Gastroesophageal sphincter (tissue), 3 donors: ENCODE data around the gene C20orf141.

Source experiments
- CTCF ChIP-seq, 4 experiments: fragments of 200-600 bp in 2 of 4; fragments of 450-650 bp in 2 of 4; sonication (generic) in 1 of 4; IDR thresholded peaks; one replicate each; pipeline ENCODE4 v1.5.1; 2017 to 2019; ENCODE audit warnings: antibody characterized with exemption in 4 of 4, mild to moderate bottlenecking in 2 of 4, moderate library complexity in 2 of 4
- EP300 ChIP-seq: sonication (generic); formaldehyde crosslinking; IDR thresholded peaks from one replicate; pipeline ENCODE4 v1.6.1; 2017; ENCODE audit warnings: antibody characterized with exemption, mild to moderate bottlenecking
- POLR2A ChIP-seq, 2 donors: fragments of 450-650 bp; IDR thresholded peaks; one replicate each; pipeline ENCODE4 v1.6.1; 2017; ENCODE audit warnings: antibody characterized with exemption in 2 of 2, mild to moderate bottlenecking in 2 of 2, moderate library complexity in 1 of 2
- POLR2AphosphoS5 ChIP-seq: sonication (generic); formaldehyde crosslinking; IDR thresholded peaks from one replicate; pipeline ENCODE4 v1.6.1; 2017; ENCODE audit warnings: antibody characterized with exemption

GRCh38 chr20:2801286-2801728, 13.5 kb upstream of the C20orf141 start:
- TF ChIP-seq CTCF (IDR thresholded peaks at IDR 0.05) (no peak), EP300 (no peak), POLR2A (IDR thresholded peaks at IDR 0.05) (no peak), POLR2AphosphoS5 (no peak)
